Fibroblast of lung (primary cell): ENCODE data around the gene TIMM44. TPM values are rescaled to one million over a fixed set of nuclear protein-coding genes. Genes with fewer than 3 reads are reported as not detected.

ENCODE experiments used
- DNase-seq, 2 donors: peaks; one replicate each; pipeline versions ENCODE4 v3.0.0 to v3.0.0-alpha.2; 2010; ENCODE audit warnings: low read depth in 2 of 2
- H2AFZ ChIP-seq: 2 replicates; pipeline ENCODE4 v1.5.1; 2012; ENCODE audit warnings: low read length, control low read depth, inconsistent platforms
- H3K27ac ChIP-seq: 2 replicates; pipeline ENCODE4 v1.5.1; 2011; ENCODE audit warnings: low read length, control low read depth; ENCODE audit not compliant: insufficient read depth
- H3K27me3 ChIP-seq: 2 replicates; pipeline ENCODE4 v1.5.1; 2011; ENCODE audit warnings: mild to moderate bottlenecking, low read length; ENCODE audit not compliant: control insufficient read depth, insufficient read depth
- H3K36me3 ChIP-seq: 2 replicates; pipeline ENCODE4 v1.5.1; 2011; ENCODE audit warnings: low read length; ENCODE audit not compliant: control insufficient read depth, insufficient read depth
- H3K4me1 ChIP-seq: 2 replicates; pipeline ENCODE4 v1.5.1; 2011; ENCODE audit warnings: low read length; ENCODE audit not compliant: control insufficient read depth, insufficient read depth; ENCODE audit errors: extremely low read depth
- H3K4me2 ChIP-seq: 2 replicates; pipeline ENCODE4 v1.5.1; 2011; ENCODE audit warnings: low read length, control low read depth; ENCODE audit not compliant: insufficient read depth; ENCODE audit errors: extremely low read depth
- H3K4me3 ChIP-seq, 4 experiments: fragments of 200-600 bp in 1 of 4; sonication (generic) in 1 of 4; replicated peaks in 1 of 4; 2 replicates each; pipeline ENCODE4 v1.5.1; 2011 to 2016; ENCODE audit warnings: low read length in 4 of 4, low read depth in 3 of 4, mild to moderate bottlenecking in 3 of 4, control low read depth in 2 of 4, inconsistent platforms in 1 of 4, mixed read lengths in 1 of 4; ENCODE audit not compliant: insufficient read depth in 1 of 4; ENCODE audit errors: control extremely low read depth in 1 of 4
- H3K79me2 ChIP-seq: 2 replicates; pipeline ENCODE4 v1.5.1; 2012; ENCODE audit warnings: mild to moderate bottlenecking, low read length, inconsistent platforms; ENCODE audit not compliant: control insufficient read depth, insufficient read depth
- H3K9ac ChIP-seq: 2 replicates; pipeline ENCODE4 v1.5.1; 2011; ENCODE audit warnings: mild to moderate bottlenecking, low read length, control low read depth; ENCODE audit not compliant: insufficient read depth
- H3K9me3 ChIP-seq: 2 replicates; pipeline ENCODE4 v1.5.1; 2012; ENCODE audit warnings: low read depth, low read length; ENCODE audit not compliant: control insufficient read depth, insufficient read depth
- H4K20me1 ChIP-seq: 2 replicates; pipeline ENCODE4 v1.5.1; 2011; ENCODE audit warnings: low read length; ENCODE audit not compliant: control insufficient read depth, insufficient read depth; ENCODE audit errors: extremely low read depth
- CTCF ChIP-seq, 2 donors: IDR thresholded peaks in 1 of 2; conservative IDR thresholded peaks in 1 of 2; 1 replicate in 1 of 2; 2 replicates in 1 of 2; pipeline ENCODE4 v1.5.1; 2011 to 2012; ENCODE audit warnings: low read length in 2 of 2, control low read depth in 1 of 2, inconsistent platforms in 1 of 2, low read depth in 1 of 2, mild to moderate bottlenecking in 1 of 2
- EZH2 ChIP-seq: IDR thresholded peaks from 2 replicates; pipeline ENCODE4 v1.5.1; 2012; ENCODE audit warnings: low read length, control low read depth, mild to moderate bottlenecking; ENCODE audit errors: missing control alignments
- polyA plus RNA-seq, 2 donors: library from polyadenylated mRNA; depleted of rRNA in 1 of 2; stranded (reverse) in 1 of 2; unstranded in 1 of 2; fragments of >200 nt; gene quantifications; 2 replicates each; pipeline ENCODE4 v1.2.1, GENCODE V29; 2011 to 2012; ENCODE audit warnings: missing spikeins in 1 of 2
- total RNA-seq: library from RNA; depleted of rRNA; stranded (reverse); fragments of >200 nt; gene quantifications from 2 replicates; pipeline ENCODE4 v1.2.1, GENCODE V29; 2014

TIMM44 gene
- total and polyA plus RNA-seq, 2 donors (not counting 1 experiment from before 2014, with no cell fraction given) = 29.5 to 56.1 TPM

- H3K27ac ChIP-seq = no peak overlapping the region
- TF ChIP-seq EZH2 (no peak), CTCF (conservative IDR thresholded peaks at IDR 0.05 in 1 of 2, IDR thresholded peaks at IDR 0.05 in 1 of 2; ENCODE audit: low read depth in 1 of 2, low read length in 2 of 2) (no peak)
- no peaks in the 10 kb centered on the region for H3K4me1 ChIP-seq
- H2AFZ ChIP-seq = no peak overlapping the region
- peaks cover 24% of the 10 kb centered on the region for H3K36me3 ChIP-seq
- no peaks in the 10 kb centered on the region for H4K20me1 ChIP-seq
- H3K9ac ChIP-seq = no peak overlapping the region
- H3K9me3 ChIP-seq = no peaks in the 10 kb centered on the region
- H3K79me2 ChIP-seq = peaks cover 14% of the 10 kb centered on the region
- no peak overlapping the region for H3K4me2 ChIP-seq
- DNase-seq = no peak
- peaks cover 3% of the 10 kb centered on the region for H3K27me3 ChIP-seq
- no peak overlapping the region for H3K4me3 ChIP-seq
Measured at GRCh38 chr19:7910321-7911161, 32.9 kb downstream of the TIMM44 start.

DNA sequence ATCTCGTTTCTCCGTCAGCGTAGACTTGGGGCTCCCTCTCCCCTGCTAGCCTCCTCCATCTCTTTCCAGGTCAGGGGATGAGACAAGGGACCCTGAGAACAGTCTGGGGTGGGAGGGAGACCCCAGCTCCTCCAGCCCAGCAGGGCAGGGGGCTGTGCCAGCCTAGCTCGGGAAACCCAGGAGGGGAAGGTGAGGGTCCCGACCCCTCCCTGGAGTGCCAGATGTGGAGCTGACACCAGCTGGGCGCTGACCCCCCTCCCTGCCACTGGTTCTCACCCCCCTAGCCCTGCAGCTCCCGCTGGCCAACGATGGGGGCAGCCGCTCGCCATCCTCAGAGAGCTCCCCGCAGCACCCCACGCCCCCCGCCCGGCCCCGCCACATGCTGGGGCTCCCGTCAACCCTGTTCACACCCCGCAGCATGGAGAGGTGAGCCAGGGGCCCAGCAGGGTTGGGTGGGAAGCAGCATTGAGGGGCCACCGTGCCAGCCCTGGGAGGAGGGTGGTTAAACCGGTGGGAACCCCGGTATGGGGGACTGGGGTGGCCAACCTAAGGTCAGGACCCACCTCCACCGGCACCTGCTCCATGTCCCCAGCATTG, 33.9 kb downstream of the TIMM44 start:
- H3K36me3 ChIP-seq = peaks cover 24% of the 10 kb centered on the region
- no peaks in the 10 kb centered on the region for H3K27me3 ChIP-seq
- H3K4me3 ChIP-seq = no peak overlapping the region
- H3K4me2 ChIP-seq = no peak overlapping the region
- peaks cover 6% of the 10 kb centered on the region for H3K4me1 ChIP-seq
- no peaks in the 10 kb centered on the region for H4K20me1 ChIP-seq
- H3K79me2 ChIP-seq = peaks cover 24% of the 10 kb centered on the region
- no peak overlapping the region for H3K27ac ChIP-seq
- H2AFZ ChIP-seq = no peak overlapping the region
- H3K9ac ChIP-seq = no peak overlapping the region
- TF ChIP-seq EZH2 (no peak), CTCF (conservative IDR thresholded peaks at IDR 0.05 in 1 of 2, IDR thresholded peaks at IDR 0.05 in 1 of 2; ENCODE audit: low read depth in 1 of 2, low read length in 2 of 2) (no peak)
- H3K9me3 ChIP-seq = no peaks in the 10 kb centered on the region
- DNase-seq = no peak

GRCh38 chr19:7908742-7909461, 34.6 kb downstream of the TIMM44 start:
- H3K27me3 ChIP-seq = no peaks in the 10 kb centered on the region
- DNase-seq = no peak
- H2AFZ ChIP-seq = no peak overlapping the region
- no peak overlapping the region for H3K9ac ChIP-seq
- H3K9me3 ChIP-seq = no peaks in the 10 kb centered on the region
- no peak overlapping the region for H3K27ac ChIP-seq
- H3K4me1 ChIP-seq = peaks cover 6% of the 10 kb centered on the region
- peaks cover 29% of the 10 kb centered on the region for H3K79me2 ChIP-seq
- no peak overlapping the region for H3K4me2 ChIP-seq
- no peaks in the 10 kb centered on the region for H4K20me1 ChIP-seq
- TF ChIP-seq EZH2 = no peak
- TF ChIP-seq CTCF (conservative IDR thresholded peaks at IDR 0.05 in 1 of 2, IDR thresholded peaks at IDR 0.05 in 1 of 2; ENCODE audit: low read depth in 1 of 2, low read length in 2 of 2) = no peak
- no peak overlapping the region for H3K4me3 ChIP-seq
- H3K36me3 ChIP-seq = peaks cover 24% of the 10 kb centered on the region
